ENCODE data around the gene C1GALT1. TPM values are rescaled to one million over a fixed set of nuclear protein-coding genes. Genes with fewer than 3 reads are reported as not detected.

Gene C1GALT1
- total RNA-seq, 1 experiment from 2014 or later: 16.3 TPM

GRCh38 chr7:7157887-7158271, 24.5 kb upstream of the C1GALT1 start:
- H3K9me3 ChIP-seq: no peaks in the 10 kb centered on the region
- H3K36me3 ChIP-seq: no peaks in the 10 kb centered on the region
- DNase-seq: no peak

DNA sequence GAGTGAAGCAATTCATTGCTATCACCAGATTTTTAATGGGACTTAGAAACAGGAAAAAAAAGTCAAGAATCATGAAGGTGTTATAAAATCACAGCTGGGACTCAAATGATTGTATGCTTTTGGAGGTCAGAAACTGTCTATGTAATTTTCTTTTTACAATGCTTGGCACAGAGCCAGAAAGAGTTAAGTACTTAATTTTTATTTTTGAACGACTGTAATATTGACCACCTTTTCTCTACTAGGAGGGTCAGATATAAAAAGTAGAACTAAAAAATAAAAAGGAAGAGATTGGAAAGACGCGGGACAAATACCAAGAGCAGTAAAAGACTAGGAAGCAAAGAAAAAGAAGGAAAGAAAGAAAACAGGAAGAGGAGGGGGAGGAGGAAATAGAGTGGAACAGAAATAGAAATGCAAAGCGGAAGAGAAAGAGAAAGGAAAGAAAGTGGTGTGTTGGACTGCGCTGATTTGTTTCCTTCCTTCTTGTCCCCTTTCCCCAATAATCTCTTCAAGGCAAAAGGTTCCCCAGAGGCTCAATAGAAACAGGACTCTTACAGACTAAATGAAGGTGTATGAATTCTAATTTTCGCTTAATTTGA, 23.2 kb upstream of the C1GALT1 start:
- H3K4me3 ChIP-seq: no peak overlapping the region
- H3K36me3 ChIP-seq: no peaks in the 10 kb centered on the region

More at GRCh38 chr7:7157887-7158271, 24.5 kb upstream of the C1GALT1 start:
- Histone ChIP-seq H3K4me3 (peak overlapping the region; percentile 14), H3K27me3 (no peaks in the 10 kb centered on the region)

GRCh38 chr7:7164591-7164990, 17.8 kb upstream of the C1GALT1 start:
- Histone ChIP-seq H3K4me3 (no peak overlapping the region), H3K36me3 (no peaks in the 10 kb centered on the region), H3K27me3 (no peaks in the 10 kb centered on the region), H3K9me3 (no peaks in the 10 kb centered on the region; the same call in 1 of the 2 replicates)
- no peak for DNase-seq

More for the DNA sequence above, 23.2 kb upstream of the C1GALT1 start:
- Histone ChIP-seq H3K27me3 (no peaks in the 10 kb centered on the region), H3K9me3 (no peaks in the 10 kb centered on the region)
- DNase-seq: no peak

DNA sequence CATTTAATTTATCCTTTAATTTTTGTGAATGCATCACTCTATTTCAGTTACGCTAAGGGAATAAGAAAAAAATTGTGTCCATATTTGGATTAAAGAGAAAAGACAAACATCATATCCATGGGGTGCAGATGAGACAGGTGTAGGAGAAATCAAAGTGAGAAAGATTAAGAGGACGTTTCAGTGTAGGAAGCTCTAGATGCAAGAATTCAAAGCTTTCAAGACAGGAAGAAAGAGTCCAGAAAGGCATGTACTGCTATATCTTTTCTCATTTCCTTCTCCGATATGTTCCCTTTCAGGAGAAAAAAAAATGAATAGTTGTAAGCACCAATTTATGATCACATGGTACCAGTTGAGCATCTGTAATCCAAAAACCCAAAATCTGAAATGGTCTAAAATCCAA, 17.0 kb upstream of the C1GALT1 start:
- DNase-seq: no peak

GRCh38 chr7:7166318-7166717, 16.0 kb upstream of the C1GALT1 start:
- no peak overlapping the region for H3K4me3 ChIP-seq
- DNase-seq: no peak
- H3K36me3 ChIP-seq: no peaks in the 10 kb centered on the region
- H3K9me3 ChIP-seq: peaks cover 3% of the 10 kb centered on the region; the same call in 1 of the 2 replicates
- no peaks in the 10 kb centered on the region for H3K27me3 ChIP-seq

More for the DNA sequence above, 17.0 kb upstream of the C1GALT1 start:
- no peak overlapping the region for H3K4me3 ChIP-seq
- no peaks in the 10 kb centered on the region for H3K36me3 ChIP-seq
- no peaks in the 10 kb centered on the region for H3K27me3 ChIP-seq
- H3K9me3 ChIP-seq: no peaks in the 10 kb centered on the region; the same call in 1 of the 2 replicates

DNA sequence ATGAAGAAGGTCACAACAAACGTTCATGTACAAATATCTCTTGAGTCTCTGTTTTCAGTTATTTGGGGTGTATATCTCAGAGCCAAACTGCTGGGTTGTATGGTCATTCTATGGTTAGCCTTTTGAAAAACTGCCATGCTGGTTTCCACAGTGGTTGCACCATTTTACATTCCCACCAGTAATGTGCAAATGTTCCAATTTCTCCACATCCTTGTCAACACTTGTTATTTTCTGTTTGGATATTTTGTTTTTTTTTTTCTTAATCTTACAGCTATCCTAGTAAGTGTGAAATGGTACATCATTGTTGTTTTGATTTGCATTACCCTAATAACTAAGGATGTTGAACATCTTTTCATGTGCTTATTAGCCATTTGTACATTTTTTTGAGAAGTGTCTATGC, 13.0 kb upstream of the C1GALT1 start:
- Histone ChIP-seq H3K4me3 (no peak overlapping the region), H3K27me3 (no peaks in the 10 kb centered on the region), H3K9me3 (peaks cover 8% of the 10 kb centered on the region), H3K36me3 (no peaks in the 10 kb centered on the region)
- no peak for DNase-seq

- DNase-seq: no peak
- Histone ChIP-seq H3K9me3 (peaks cover 12% of the 10 kb centered on the region), H3K27me3 (no peaks in the 10 kb centered on the region), H3K4me3 (no peak overlapping the region), H3K36me3 (no peaks in the 10 kb centered on the region)
Observed at GRCh38 chr7:7173956-7174632, 8.2 kb upstream of the C1GALT1 start.

GRCh38 chr7:7175075-7175695, 7.2 kb upstream of the C1GALT1 start:
- Histone ChIP-seq H3K4me3 (no peak overlapping the region), H3K36me3 (no peaks in the 10 kb centered on the region), H3K27me3 (no peaks in the 10 kb centered on the region), H3K9me3 (peaks cover 12% of the 10 kb centered on the region)
- no peak for DNase-seq

DNA sequence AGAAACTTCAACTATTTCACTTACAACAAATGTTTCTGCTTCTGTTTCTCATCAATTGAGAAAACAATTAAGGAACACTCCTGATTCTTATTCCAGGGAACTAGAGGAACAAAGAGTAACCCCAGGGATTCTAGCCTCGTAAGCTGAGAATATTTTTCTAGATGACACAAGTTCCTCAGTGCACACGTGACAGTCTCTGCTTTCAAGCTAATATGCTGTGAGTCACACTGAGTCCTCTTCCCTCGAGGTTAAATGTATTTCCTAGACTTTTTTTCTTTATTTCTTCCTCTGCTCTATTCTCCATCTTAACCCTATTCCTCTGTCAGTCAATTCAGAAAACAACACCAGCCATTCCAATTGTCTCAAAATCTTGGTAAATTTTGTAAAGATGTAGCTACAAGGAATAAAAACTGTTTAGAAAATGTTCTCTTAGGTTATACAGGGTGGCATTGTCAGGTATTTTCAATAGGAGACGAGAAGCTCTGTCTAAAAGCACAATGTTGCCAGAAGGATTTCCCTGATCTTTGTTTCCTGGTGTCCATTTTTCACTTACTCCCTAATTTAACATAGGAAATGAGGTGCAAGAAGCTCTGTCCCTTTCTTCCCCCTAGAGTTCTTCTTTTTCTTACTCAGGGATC, 5.8 kb upstream of the C1GALT1 start:
- no peaks in the 10 kb centered on the region for H3K27me3 ChIP-seq
- DNase-seq: peak; percentile 43
- H3K4me3 ChIP-seq: no peak overlapping the region
- no peaks in the 10 kb centered on the region for H3K36me3 ChIP-seq
- peaks cover 7% of the 10 kb centered on the region for H3K9me3 ChIP-seq

- peaks cover 7% of the 10 kb centered on the region for H3K9me3 ChIP-seq
- no peak for DNase-seq
- H3K27me3 ChIP-seq: no peaks in the 10 kb centered on the region
- H3K4me3 ChIP-seq: no peak overlapping the region
- H3K36me3 ChIP-seq: no peaks in the 10 kb centered on the region
Observed at GRCh38 chr7:7177044-7177517, 5.3 kb upstream of the C1GALT1 start.

GRCh38 chr7:7178081-7178480, 4.3 kb upstream of the C1GALT1 start:
- H3K36me3 ChIP-seq: no peaks in the 10 kb centered on the region
- H3K9me3 ChIP-seq: peaks cover 7% of the 10 kb centered on the region
- H3K4me3 ChIP-seq: no peak overlapping the region
- no peak for DNase-seq
- no peaks in the 10 kb centered on the region for H3K27me3 ChIP-seq

DNA sequence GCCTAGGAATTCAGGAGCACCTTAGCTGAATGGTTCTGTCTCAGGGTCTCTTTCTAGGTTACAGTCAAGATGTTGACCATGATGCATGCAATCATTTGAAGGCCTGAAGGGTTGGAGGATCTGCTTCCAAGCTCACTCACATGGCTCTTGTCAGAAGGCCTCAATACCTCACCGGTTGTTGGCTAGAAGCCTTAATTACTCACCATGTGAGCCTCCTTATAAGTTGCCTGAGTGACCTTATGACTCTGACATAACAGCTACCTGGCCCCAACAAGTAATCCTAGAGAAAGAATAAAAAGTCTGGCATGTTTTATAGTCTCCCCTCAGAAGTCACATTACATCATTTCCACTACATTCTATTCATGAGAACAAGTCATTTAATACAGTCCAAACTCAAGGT, 3.4 kb upstream of the C1GALT1 start:
- H3K9me3 ChIP-seq: peaks cover 7% of the 10 kb centered on the region
- no peak overlapping the region for H3K4me3 ChIP-seq
- peak; percentile 19 for DNase-seq
- H3K27me3 ChIP-seq: no peaks in the 10 kb centered on the region
- H3K36me3 ChIP-seq: no peaks in the 10 kb centered on the region

GRCh38 chr7:7180725-7181449, 1.5 kb upstream of the C1GALT1 start:
- peaks cover 6% of the 10 kb centered on the region; the same call in 1 of the 2 replicates for H3K36me3 ChIP-seq
- H3K9me3 ChIP-seq: no peaks in the 10 kb centered on the region
- H3K27me3 ChIP-seq: no peaks in the 10 kb centered on the region
- DNase-seq: no peak
- peak overlapping the region; percentile 97; the same call in 1 of the 2 replicates for H3K4me3 ChIP-seq

DNA sequence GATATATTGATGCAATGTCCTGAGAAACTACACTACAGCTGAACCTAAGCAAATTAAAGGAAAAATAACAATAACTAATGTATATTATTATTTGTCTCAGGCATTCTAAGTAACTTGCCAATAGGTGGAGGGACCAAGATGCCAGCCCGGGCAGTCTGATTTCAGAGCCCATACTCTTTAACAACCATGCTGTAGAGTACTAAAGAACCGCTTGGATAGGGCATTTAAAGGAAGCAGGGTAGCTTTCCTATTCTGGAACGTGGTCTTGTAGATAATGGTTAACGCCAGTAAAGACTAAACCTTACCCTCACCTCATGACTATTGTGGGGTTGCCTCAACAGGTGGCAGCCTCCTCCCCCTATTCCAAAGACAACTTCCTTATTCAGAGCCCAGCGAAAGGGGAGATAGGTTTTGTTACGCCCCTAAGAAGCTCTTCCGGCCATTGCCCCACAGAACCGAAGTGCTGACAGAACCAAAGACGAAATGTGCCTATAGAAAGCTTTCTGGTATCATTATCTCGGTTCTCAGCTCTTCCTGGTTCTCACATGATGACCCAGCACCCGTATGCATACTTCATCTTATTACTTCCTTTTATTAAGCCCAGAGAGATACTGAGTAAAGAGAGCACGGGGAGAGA, 707 bp upstream of the C1GALT1 start:
- H3K9me3 ChIP-seq: no peaks in the 10 kb centered on the region
- no peaks in the 10 kb centered on the region for H3K27me3 ChIP-seq
- peak overlapping the region; percentile 97 for H3K4me3 ChIP-seq
- peaks cover 8% of the 10 kb centered on the region; the same call in 1 of the 2 replicates for H3K36me3 ChIP-seq
- no peak for DNase-seq

GRCh38 chr7:7183061-7183837, 905 bp downstream of the C1GALT1 start:
- no peaks in the 10 kb centered on the region for H3K9me3 ChIP-seq
- peak; percentile 45 for DNase-seq
- no peaks in the 10 kb centered on the region for H3K27me3 ChIP-seq
- H3K36me3 ChIP-seq: peaks cover 10% of the 10 kb centered on the region; the same call in 1 of the 2 replicates
- peak overlapping the region; percentile 97 for H3K4me3 ChIP-seq
